Effector CD4-positive, alpha-beta T cell (primary cell): ENCODE measurements around the gene NSUN2.

Source experiments
- DNase-seq: peaks from one replicate; pipeline ENCODE4 v3.0.0-alpha.2; 2020

Gene NSUN2

DNA sequence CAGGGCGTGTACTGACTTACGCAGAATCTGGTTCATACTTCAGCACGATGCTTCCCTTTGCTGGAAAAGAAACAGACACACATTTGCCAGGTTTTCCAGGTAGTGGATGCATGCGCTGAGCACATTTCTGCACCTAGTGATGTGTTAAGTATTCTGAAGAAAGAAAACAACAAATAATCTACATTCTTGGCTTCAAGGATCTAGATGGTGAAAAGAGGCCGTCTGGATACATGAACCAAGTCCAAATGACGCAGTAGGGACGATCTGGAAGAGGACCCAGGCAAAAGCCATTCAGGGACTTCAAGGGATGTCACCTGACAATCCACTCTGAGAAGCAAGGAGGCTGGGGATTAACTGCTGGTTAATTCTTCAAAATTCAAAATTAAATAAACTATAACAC, 30.4 kb downstream of the NSUN2 start:
- no peak for DNase-seq

GRCh38 chr5:6601816-6602215, 31.0 kb downstream of the NSUN2 start:
- DNase-seq = no peak

DNA sequence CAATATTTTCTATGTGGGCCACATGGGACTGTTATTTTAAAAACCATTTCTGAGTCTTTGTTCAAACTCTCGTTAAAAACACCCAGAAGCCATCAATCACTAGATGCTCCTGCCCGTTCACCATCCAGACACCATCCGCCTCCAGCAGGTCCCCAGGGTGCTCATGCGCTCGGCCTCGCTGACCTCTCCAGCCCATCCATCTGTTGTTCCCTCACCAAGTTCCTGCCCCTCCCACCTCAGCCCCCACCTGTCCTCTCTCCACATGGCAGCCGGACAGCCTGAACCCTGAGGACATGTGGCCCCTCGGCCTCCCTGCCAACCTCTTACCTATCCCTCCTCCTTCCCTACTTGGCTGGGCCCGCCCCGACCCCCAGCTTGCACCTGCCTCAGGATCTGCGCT, 31.6 kb downstream of the NSUN2 start:
- DNase-seq = no peak

GRCh38 chr5:6599739-6600138, 33.1 kb downstream of the NSUN2 start:
- DNase-seq = no peak

DNA sequence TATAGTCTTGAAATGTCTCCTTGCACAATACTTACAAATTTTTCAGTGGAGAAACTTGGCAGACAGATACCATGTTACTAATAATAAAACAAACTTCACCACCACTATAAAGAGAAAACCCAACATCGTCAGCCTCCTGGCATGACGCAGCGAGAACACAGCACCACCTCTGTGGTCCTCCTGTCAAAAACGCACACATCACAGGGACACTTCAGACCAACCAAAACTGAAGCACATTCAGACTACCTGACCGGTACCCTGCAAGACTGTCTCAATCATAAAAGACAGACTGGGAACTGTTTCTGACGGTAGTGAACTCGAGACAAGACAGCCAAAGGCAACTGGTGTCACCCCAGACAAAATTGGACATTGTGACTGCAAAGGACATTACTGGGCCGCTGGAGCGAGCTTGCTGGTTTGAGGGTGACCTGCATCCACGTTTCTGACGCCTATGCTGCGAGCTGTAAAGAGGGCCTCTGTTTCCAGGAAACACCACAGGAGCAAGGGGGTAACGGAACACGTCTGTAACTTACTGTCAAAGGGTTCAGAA, 34.4 kb downstream of the NSUN2 start:
- no peak for DNase-seq

- DNase-seq = no peak
Measured at GRCh38 chr5:6597557-6597956, 35.3 kb downstream of the NSUN2 start.

GRCh38 chr5:6596388-6596787, 36.5 kb downstream of the NSUN2 start:
- no peak for DNase-seq

- DNase-seq = no peak
Measured at GRCh38 chr5:6595405-6595804, 37.4 kb downstream of the NSUN2 start.

DNA sequence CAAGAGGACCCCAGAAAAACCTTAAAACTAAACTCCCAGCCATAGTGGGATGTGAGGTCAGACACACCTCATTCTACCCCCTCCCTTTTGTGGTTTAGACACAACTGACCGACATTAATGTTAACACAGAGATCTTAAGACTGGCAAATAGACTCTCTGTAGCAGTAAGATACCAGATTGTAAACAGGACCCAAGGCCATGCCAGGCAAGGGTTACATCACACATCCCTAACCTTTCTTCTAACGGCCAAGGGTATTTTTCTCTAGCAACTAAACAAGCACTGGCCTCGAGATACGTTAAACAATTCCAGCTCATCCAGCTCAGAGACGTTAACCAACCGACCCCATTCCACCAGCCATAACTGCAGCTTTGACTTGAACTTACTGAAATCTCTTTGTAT, 38.8 kb downstream of the NSUN2 start:
- no peak for DNase-seq

- DNase-seq = no peak
Measured at GRCh38 chr5:6593148-6594016, 39.5 kb downstream of the NSUN2 start.

- DNase-seq = no peak
Measured at GRCh38 chr5:6592601-6593000, 40.2 kb downstream of the NSUN2 start.

GRCh38 chr5:6591671-6592288, 41.1 kb downstream of the NSUN2 start:
- DNase-seq = no peak

DNA sequence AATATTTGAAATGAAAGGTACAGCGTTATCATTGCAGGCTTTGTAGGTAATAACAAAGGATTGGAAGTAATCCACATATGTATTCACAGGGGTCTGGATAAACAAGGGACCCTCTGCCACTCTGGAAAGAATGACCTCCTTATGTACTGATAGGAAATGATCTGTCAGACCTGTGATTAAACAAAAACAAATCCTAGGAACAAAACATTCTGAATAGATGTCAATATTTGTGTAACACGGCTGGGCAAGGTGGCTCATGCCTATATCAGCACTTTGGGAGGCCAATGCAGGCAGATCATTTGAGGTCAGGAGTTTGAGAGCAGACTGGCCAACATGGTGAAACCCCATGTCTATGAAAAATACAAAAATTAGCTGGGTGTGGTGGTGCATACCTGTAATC, 42.3 kb downstream of the NSUN2 start:
- no peak for DNase-seq

- DNase-seq = no peak
Measured at GRCh38 chr5:6587171-6587570, 45.7 kb downstream of the NSUN2 start.

DNA sequence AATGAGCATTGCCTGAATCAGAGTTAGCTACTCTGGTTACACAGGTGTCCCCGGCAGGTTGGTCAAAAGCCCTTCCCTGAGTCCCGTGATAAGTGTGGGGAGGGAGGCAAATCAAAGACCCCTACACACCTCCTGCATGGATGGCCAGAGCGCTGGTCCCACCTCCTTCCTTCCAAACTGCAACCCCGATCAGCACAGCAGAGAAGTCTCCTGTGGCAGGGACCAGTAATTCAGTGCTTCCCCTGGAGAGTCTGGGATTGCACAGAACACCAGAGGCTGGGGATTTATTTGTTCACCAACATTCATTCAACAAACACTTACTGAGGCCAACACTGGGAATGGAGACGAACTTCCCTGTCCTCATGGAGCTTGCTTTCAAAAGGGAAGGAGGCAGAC, 46.2 kb downstream of the NSUN2 start:
- no peak for DNase-seq

- no peak for DNase-seq
Measured at GRCh38 chr5:6585939-6586646, 46.8 kb downstream of the NSUN2 start.

GRCh38 chr5:6585168-6585567, 47.7 kb downstream of the NSUN2 start:
- DNase-seq = no peak

DNA sequence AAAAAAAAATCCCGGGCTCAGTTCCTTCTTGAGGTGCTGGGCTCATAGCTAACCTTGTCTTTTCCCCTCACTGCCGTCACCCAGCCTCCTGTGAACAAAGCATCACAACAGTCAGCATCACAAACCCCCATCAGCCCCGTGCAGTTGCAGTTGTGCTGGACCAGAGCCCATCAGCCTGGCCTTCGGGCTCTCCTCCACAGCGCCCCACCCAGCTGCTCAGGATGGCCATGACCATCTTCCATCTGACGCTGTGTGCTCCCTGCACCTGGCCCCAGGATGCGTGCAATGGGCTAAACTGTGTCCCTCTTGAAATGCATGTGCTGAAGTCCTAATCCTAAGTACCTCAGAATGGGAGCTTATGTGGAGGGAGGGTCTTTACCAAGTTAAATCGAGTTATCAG, 48.1 kb downstream of the NSUN2 start:
- no peak for DNase-seq

- DNase-seq = no peak
Measured at GRCh38 chr5:6584101-6584645, 48.7 kb downstream of the NSUN2 start.

GRCh38 chr5:6583049-6583880, 49.6 kb downstream of the NSUN2 start:
- DNase-seq = no peak

DNA sequence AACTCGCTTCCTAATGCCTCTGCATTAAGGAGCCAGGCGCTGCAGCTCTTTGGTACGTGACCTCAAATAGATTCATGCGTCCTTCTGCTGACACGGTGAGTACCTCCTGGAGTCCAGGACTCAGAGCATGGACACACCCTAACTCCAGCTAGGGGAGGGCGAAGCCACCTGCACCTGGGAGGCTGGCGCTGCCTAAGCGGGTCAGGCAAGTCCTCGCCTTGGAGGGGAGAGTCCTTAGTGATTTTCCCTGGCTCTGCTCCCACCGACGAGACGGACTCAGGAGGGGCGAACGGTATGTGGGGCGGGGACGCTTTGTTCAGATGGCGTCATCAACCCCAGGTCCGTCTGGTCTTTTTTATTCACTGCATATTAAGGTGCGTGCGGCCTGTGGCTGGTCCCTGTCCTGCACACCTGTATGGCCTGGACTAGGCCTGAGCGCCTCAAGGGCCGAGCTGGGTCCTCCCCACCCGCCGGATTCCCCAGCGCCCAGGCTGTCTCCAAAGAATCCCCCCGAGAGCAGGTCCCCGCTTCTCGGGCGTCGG, 50.3 kb downstream of the NSUN2 start:
- no peak for DNase-seq
